Spleen (tissue), 11 donors: ENCODE data around the gene SP8. TPM values are rescaled to one million over a fixed set of nuclear protein-coding genes. Genes with fewer than 3 reads are reported as not detected.

Experiments
- DNase-seq: peaks from one replicate; pipeline ENCODE4 v3.0.0-alpha.2; 2020
- H3K27ac ChIP-seq, 8 donors: fragments of 200-600 bp; sonication (generic) in 7 of 8; 1 replicate in 4 of 8; 2 replicates in 4 of 8; pipeline versions ENCODE4 v1.5.0 to v1.8.0; 2016 to 2021; ENCODE audit warnings: inconsistent platforms in 4 of 8, mild to moderate bottlenecking in 4 of 8, moderate library complexity in 1 of 8
- H3K27me3 ChIP-seq, 7 donors: fragments of 200-600 bp; sonication (generic) in 6 of 7; replicated peaks in 1 of 7; 1 replicate in 4 of 7; 2 replicates in 3 of 7; pipeline versions ENCODE4 v1.5.0 to v1.8.0; 2016 to 2021; ENCODE audit warnings: inconsistent platforms in 3 of 7, mild to moderate bottlenecking in 1 of 7
- H3K36me3 ChIP-seq, 6 donors: fragments of 200-600 bp; sonication (generic) in 5 of 6; 1 replicate in 4 of 6; 2 replicates in 2 of 6; pipeline versions ENCODE4 v1.5.0 to v1.8.0; 2016 to 2021; ENCODE audit warnings: inconsistent platforms in 2 of 6
- H3K4me1 ChIP-seq, 6 donors: fragments of 200-600 bp; sonication (generic) in 5 of 6; 1 replicate in 3 of 6; 2 replicates in 3 of 6; pipeline versions ENCODE4 v1.5.0 to v1.8.0; 2016 to 2021; ENCODE audit warnings: inconsistent platforms in 3 of 6
- H3K4me3 ChIP-seq, 8 donors: fragments of 200-600 bp; sonication (generic) in 7 of 8; 1 replicate in 4 of 8; 2 replicates in 4 of 8; pipeline versions ENCODE4 v1.5.0 to v1.8.0; 2016 to 2021; ENCODE audit warnings: inconsistent platforms in 4 of 8, mild to moderate bottlenecking in 4 of 8, moderate library complexity in 2 of 8
- H3K9me3 ChIP-seq, 8 donors: fragments of 200-600 bp; sonication (generic) in 7 of 8; 1 replicate in 4 of 8; 2 replicates in 4 of 8; pipeline versions ENCODE4 v1.5.0 to v1.8.0; 2016 to 2021; ENCODE audit warnings: inconsistent platforms in 4 of 8
- POLR2A ChIP-seq, 3 donors: fragments of 450-650 bp; IDR thresholded peaks; one replicate each; pipeline ENCODE4 v1.5.1; 2017; ENCODE audit warnings: antibody characterized with exemption in 3 of 3, mild to moderate bottlenecking in 1 of 3
- POLR2AphosphoS5 ChIP-seq, 3 donors: sonication (generic); formaldehyde crosslinking; IDR thresholded peaks; one replicate each; pipeline ENCODE4 v1.5.1; 2017; ENCODE audit warnings: antibody characterized with exemption in 3 of 3
- WGBS, 5 donors: extraction: QIAGEN DNeasy Blood & Tissue Kit in 3 of 5; methylation state at CpG; one replicate each; pipeline versions ENCODE4 v1.1.5 to v1.1.7; 2013 to 2018; 5-methylcytosine and 5-hydroxymethylcytosine counted together
- intact Hi-C: fragments of 100-400 bp; cut with DNase I; formaldehyde crosslinking; loops from one replicate; pipeline ENCODE4 v1.15.0; 2023; ENCODE audit warnings: low total_unique reads
- polyA plus RNA-seq, 3 donors: library from polyadenylated mRNA; stranded (reverse); fragments of 200-250 nt; gene quantifications; one replicate each; pipeline ENCODE4 v1.2.1, GENCODE V29; 2013
- total RNA-seq, 7 donors: library from RNA; depleted of rRNA in 3 of 7; stranded (reverse); fragments of >200 nt in 3 of 7; fragmentation: NEBNext Ultra II Directional in 4 of 7; extraction: Animal tissue kit (Norgen Biotek cat#: 25700) in 4 of 7; gene quantifications; one replicate each; pipeline versions ENCODE4 v1.1.0 to v1.2.1, GENCODE V29; 2016 to 2021
- TF ChIP-seq, protein P1 (sequence below), 11 experiments: fragments of 200-600 bp in 7 of 11; fragments of 450-650 bp in 4 of 11; sonication (generic) in 4 of 11; IDR thresholded peaks in 8 of 11; conservative IDR thresholded peaks in 3 of 11; 1 replicate in 7 of 11; 2 replicates in 4 of 11; pipeline versions ENCODE4 v1.4.0 to v1.8.0; 2016 to 2021; ENCODE audit warnings: antibody characterized with exemption in 11 of 11, inconsistent platforms in 4 of 11, mild to moderate bottlenecking in 1 of 11
- donor health status: healthy with polysubstance abuse.
- donor health status: DM: no; HTN: no; CAD: no; lungs with moderate emphysema.
- donor health status: DM: no; HTN: no; CAD: no.
- donor health status: Bipolar disorder and iron deficiency.
- donor health status: healthy.
- donor health status: DM: no; HTN: no; CAD: no.
- donor health status: DM: yes; HTN: yes; CAD: no.

Gene SP8
- total and polyA plus RNA-seq, 10 donors = not detected

DNA sequence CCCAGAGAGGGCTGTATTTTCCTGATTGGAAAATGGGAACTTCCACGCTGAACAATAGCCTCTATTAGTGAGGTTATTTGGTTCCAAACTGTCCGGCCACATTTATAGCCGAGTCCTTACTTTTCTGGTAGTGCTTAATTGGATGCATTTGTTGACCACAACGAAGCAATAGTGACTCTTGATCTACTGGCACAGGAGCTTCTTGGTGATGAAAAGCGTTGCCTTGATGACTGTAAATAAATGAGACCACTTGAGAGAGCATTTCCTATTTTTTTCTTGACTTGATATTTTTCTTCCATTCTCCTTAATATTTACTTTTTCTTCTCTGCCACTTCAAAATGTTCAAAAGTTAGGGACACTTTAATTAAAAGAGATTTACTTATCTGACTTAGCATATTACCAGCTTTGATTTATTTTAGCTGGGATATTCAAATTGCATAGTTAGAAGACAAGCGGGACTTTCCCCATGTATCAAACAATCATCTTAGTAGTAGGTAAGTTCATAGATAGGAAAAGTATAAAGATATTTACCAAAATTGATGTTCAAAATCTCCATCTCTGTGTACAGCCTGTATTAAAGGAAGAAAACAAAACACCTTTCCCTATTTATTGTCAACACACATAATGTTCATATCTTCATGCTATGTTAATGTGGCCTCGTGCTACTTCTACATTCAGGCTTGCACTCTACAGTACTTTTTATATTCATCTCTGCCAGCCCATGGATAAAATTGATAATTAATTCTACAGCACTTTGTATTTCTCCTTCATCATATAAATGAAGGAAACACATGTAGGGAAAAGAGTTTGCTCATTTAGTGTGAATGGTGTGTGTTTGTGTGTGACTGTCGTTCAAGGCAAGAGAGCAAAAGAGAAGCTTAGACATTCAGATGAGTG lies 5.1 kb upstream of the SP8 start:
- Histone ChIP-seq H3K4me1 (peaks cover 3 to 20% (median 9%) of the 10 kb centered on the region in 6 donors), H3K27ac (no peak overlapping the region), H3K36me3 (no peaks in the 10 kb centered on the region), H3K9me3 (peaks cover 0 to 29% (median 0%) of the 10 kb centered on the region in 8 donors), H3K4me3 (no peak overlapping the region), H3K27me3 (peaks cover 16 to 100% (median 100%) of the 10 kb centered on the region in 7 donors)
- 10 to 12% (median 11%) methylated on average over 8 of the region's 8 CpGs for WGBS, 5 donors
- TF ChIP-seq, protein P1, sequence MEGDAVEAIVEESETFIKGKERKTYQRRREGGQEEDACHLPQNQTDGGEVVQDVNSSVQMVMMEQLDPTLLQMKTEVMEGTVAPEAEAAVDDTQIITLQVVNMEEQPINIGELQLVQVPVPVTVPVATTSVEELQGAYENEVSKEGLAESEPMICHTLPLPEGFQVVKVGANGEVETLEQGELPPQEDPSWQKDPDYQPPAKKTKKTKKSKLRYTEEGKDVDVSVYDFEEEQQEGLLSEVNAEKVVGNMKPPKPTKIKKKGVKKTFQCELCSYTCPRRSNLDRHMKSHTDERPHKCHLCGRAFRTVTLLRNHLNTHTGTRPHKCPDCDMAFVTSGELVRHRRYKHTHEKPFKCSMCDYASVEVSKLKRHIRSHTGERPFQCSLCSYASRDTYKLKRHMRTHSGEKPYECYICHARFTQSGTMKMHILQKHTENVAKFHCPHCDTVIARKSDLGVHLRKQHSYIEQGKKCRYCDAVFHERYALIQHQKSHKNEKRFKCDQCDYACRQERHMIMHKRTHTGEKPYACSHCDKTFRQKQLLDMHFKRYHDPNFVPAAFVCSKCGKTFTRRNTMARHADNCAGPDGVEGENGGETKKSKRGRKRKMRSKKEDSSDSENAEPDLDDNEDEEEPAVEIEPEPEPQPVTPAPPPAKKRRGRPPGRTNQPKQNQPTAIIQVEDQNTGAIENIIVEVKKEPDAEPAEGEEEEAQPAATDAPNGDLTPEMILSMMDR (IDR thresholded peaks at IDR 0.05 in 8 of 11, conservative IDR thresholded peaks at IDR 0.05 in 3 of 11) = no peak
- TF ChIP-seq POLR2AphosphoS5 (IDR thresholded peaks at IDR 0.05) (no peak), POLR2A (IDR thresholded peaks at IDR 0.05) (no peak)
- no peak for DNase-seq
- intact Hi-C loops = no loop called here

DNA sequence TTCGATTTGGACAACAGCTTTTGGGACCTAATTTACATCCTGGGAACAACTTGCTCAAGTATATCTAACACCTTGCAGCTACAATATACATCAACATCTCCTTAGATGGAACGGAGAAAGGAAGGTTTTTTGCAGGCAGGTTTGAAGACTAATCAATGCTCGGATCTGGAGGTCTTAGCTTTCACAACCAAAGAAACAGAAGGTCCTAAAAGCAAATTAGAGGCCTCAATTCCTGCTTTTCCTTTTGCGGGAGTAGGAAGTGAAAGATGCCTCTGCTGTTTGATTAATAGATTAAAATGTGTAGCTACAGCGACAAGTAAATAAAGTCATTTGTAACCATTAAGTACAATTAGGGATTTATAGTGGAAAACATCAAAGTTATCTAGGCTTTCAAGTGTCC lies 3.7 kb upstream of the SP8 start:
- Histone ChIP-seq H3K27me3 (peaks cover 16 to 100% (median 100%) of the 10 kb centered on the region in 7 donors), H3K4me3 (no peak overlapping the region), H3K27ac (no peak overlapping the region), H3K9me3 (peaks cover 0 to 26% (median 0%) of the 10 kb centered on the region in 8 donors), H3K36me3 (no peaks in the 10 kb centered on the region), H3K4me1 (peaks cover 0 to 27% (median 22%) of the 10 kb centered on the region in 6 donors)
- no peak for DNase-seq
- TF ChIP-seq POLR2A (IDR thresholded peaks at IDR 0.05) (no peak), POLR2AphosphoS5 (IDR thresholded peaks at IDR 0.05) (no peak)
- TF ChIP-seq, protein P1 (IDR thresholded peaks at IDR 0.05 in 8 of 11, conservative IDR thresholded peaks at IDR 0.05 in 3 of 11) = no peak
- intact Hi-C loops = no loop called here
- 4 to 11% (median 5%) methylated on average over 5 of the region's 5 CpGs for WGBS, 5 donors

DNA sequence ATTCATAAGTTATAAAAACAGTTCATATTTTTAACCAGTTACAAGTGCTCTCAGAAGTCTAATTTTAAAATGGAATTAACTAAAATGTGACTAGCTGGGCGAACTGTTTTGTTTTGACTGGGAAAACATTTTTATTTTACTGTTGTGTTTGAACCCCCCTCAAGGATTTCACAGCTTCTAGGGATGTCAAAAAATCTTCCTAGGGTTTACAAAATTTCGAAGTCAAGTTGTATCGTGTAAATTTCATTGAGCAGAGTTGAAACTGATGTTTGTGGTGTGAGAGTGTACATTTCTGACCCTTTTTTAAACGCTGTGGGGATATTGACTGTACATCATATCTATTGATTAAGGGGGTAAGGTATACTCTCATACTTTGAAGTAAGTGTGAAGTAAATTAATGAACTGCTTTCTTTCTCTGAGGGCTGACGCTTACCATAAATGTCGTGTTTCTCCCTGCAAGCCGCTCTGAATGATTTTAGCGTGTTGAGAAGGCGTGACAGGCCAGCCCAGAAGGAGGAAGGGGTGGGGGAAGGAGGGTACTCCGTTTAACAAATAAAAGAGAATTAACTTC lies 1.8 kb upstream of the SP8 start:
- Histone ChIP-seq H3K27me3 (peaks cover 23 to 100% (median 99%) of the 10 kb centered on the region in 7 donors), H3K36me3 (no peaks in the 10 kb centered on the region), H3K27ac (no peak overlapping the region), H3K4me3 (no peak overlapping the region), H3K9me3 (peaks cover 0 to 22% (median 0%) of the 10 kb centered on the region in 8 donors), H3K4me1 (peaks cover 7 to 46% (median 40%) of the 10 kb centered on the region in 6 donors)
- no peak for TF ChIP-seq POLR2AphosphoS5 (IDR thresholded peaks at IDR 0.05)
- TF ChIP-seq POLR2A (IDR thresholded peaks at IDR 0.05) = no peak
- TF ChIP-seq, protein P1 (IDR thresholded peaks at IDR 0.05 in 8 of 11, conservative IDR thresholded peaks at IDR 0.05 in 3 of 11) = no peak
- WGBS, 5 donors = 11 to 20% (median 17%) methylated on average over 10 of the region's 10 CpGs
- DNase-seq = no peak
- intact Hi-C loops = no loop called here
